GM18873 (cell line): Measurements from ENCODE around the gene BLM.
"Not testable (repeated sequence)": the region's sequence is repeated elsewhere in the genome, so short reads cannot be mapped to it uniquely, and the experiment has no call there.

ENCODE experiments used
- ATAC-seq: cut with Tn5 transposase; IDR thresholded peaks from one replicate; pipeline ENCODE4 v1.9.1; 2021; ENCODE audit warnings: mild to moderate bottlenecking, moderate library complexity, moderate number of reproducible peaks; ENCODE audit not compliant: unreplicated experiment, low FRiP score

Gene BLM

GRCh38 chr15:90839187-90840071 lies 122.3 kb downstream of the BLM start:
- peak; percentile 70 for ATAC-seq

GRCh38 chr15:90840157-90840855 lies 123.2 kb downstream of the BLM start:
- ATAC-seq: no peak

GRCh38 chr15:90840954-90841353 lies 123.8 kb downstream of the BLM start:
- ATAC-seq: no peak

GRCh38 chr15:90844696-90845095 lies 127.5 kb downstream of the BLM start:
- no peak for ATAC-seq

- peak; percentile 74 for ATAC-seq
These were observed 128.2 kb downstream of the BLM start for GRCh38 chr15:90845201-90845949.

- not testable (repeated sequence) for ATAC-seq
These were observed 132.3 kb downstream of the BLM start for GRCh38 chr15:90849424-90849823.

GRCh38 chr15:90851114-90851513 lies 134.0 kb downstream of the BLM start:
- ATAC-seq: no peak

- no peak for ATAC-seq
These were observed 134.8 kb downstream of the BLM start for GRCh38 chr15:90851940-90852339.

- no peak for ATAC-seq
These were observed 138.0 kb downstream of the BLM start for GRCh38 chr15:90855139-90855538.

GRCh38 chr15:90857337-90857736 lies 140.2 kb downstream of the BLM start:
- no peak for ATAC-seq

- ATAC-seq: no peak
These were observed 140.8 kb downstream of the BLM start for GRCh38 chr15:90857883-90858443.

- no peak for ATAC-seq
These were observed 142.3 kb downstream of the BLM start for GRCh38 chr15:90859234-90860131.

- no peak for ATAC-seq
These were observed 143.3 kb downstream of the BLM start for GRCh38 chr15:90860450-90860849.

GRCh38 chr15:90860942-90861675 lies 144.0 kb downstream of the BLM start:
- ATAC-seq: no peak

- no peak for ATAC-seq
These were observed 145.3 kb downstream of the BLM start for GRCh38 chr15:90862487-90862886.

- ATAC-seq: no peak
These were observed 146.0 kb downstream of the BLM start for GRCh38 chr15:90862964-90863778.

GRCh38 chr15:90863987-90864386 lies 146.8 kb downstream of the BLM start:
- no peak for ATAC-seq

- no peak for ATAC-seq
These were observed 147.4 kb downstream of the BLM start for GRCh38 chr15:90864507-90864906.
